GM12878 (cell line): ENCODE results near the gene TAPBP. TPM values are rescaled to one million over a fixed set of nuclear protein-coding genes. Genes with fewer than 3 reads are reported as not detected.

Experiments
- ATF7 ChIP-seq: fragments of 450-650 bp; IDR thresholded peaks from 2 replicates; pipeline ENCODE4 v1.6.1; 2016; ENCODE audit warnings: low read depth, mild to moderate bottlenecking
- JUND ChIP-seq: IDR thresholded peaks from 2 replicates; pipeline ENCODE4 v1.6.1; 2012; ENCODE audit warnings: low read depth, mild to moderate bottlenecking, low read length, improper control_type of control experiment, moderate library complexity
- MXI1 ChIP-seq: fragments of 150-350 bp; IDR thresholded peaks from 2 replicates; pipeline ENCODE4 v1.6.1; 2011; ENCODE audit warnings: low read depth, mild to moderate bottlenecking, inconsistent platforms, low read length, improper control_type of control experiment
- NR2C1 ChIP-seq: fragments of 450-650 bp; IDR thresholded peaks from 2 replicates; pipeline ENCODE4 v1.6.1; 2017; ENCODE audit warnings: antibody characterized with exemption, mild to moderate bottlenecking, moderate library complexity
- PAX8 ChIP-seq: fragments of 450-650 bp; IDR thresholded peaks from 2 replicates; pipeline ENCODE4 v1.6.1; 2017; ENCODE audit warnings: mild to moderate bottlenecking, moderate library complexity
- PML ChIP-seq: IDR thresholded peaks from 2 replicates; pipeline ENCODE4 v1.6.1; 2012; ENCODE audit warnings: low read length, inconsistent platforms
- RAD51 ChIP-seq: fragments of 450-650 bp; IDR thresholded peaks from 2 replicates; pipeline ENCODE4 v1.6.1; 2016; ENCODE audit warnings: moderate library complexity, mild to moderate bottlenecking, inconsistent platforms
- RCOR1 ChIP-seq: conservative IDR thresholded peaks from 2 replicates; pipeline ENCODE4 v1.6.1; 2012; ENCODE audit warnings: low read depth, low read length, improper control_type of control experiment
- SREBF1 ChIP-seq: IDR thresholded peaks from 2 replicates; pipeline ENCODE4 v1.6.1; 2012; ENCODE audit warnings: mild to moderate bottlenecking, low read length
- SREBF2 ChIP-seq: IDR thresholded peaks from 2 replicates; pipeline ENCODE4 v1.6.1; 2012; ENCODE audit warnings: mild to moderate bottlenecking, low read length
- STAT1 ChIP-seq: fragments of 450-650 bp; conservative IDR thresholded peaks from 2 replicates; pipeline ENCODE4 v1.6.1; 2014; ENCODE audit warnings: antibody characterized with exemption, mild to moderate bottlenecking
- ZNF24 ChIP-seq: fragments of 450-650 bp; IDR thresholded peaks from 2 replicates; pipeline ENCODE4 v1.6.1; 2017; ENCODE audit warnings: antibody characterized with exemption, mild to moderate bottlenecking
- ZNF274 ChIP-seq: IDR thresholded peaks from one replicate; pipeline ENCODE4 v1.8.0; 2011; ENCODE audit not compliant: insufficient read length, insufficient read depth
- polyA plus RNA-seq, 11 experiments: library from polyadenylated mRNA; depleted of rRNA in 4 of 11; unstranded in 6 of 11; stranded (reverse) in 5 of 11; fragments of >200 nt; fragmentation: Nextera tagmentation in 4 of 11; fragmentation: Illumina TruSeq in 1 of 11; extraction: Ambion mirVana in 4 of 11; extraction: Trizol in 1 of 11; gene quantifications; 1 replicate in 1 of 11; 2 replicates in 10 of 11; pipeline versions ENCODE4 v1.2.1 to v1.2.3, GENCODE V29; 2011 to 2016; ENCODE audit warnings: inconsistent platforms in 2 of 11, missing spikeins in 2 of 11, low read depth in 1 of 11
- total RNA-seq, 4 experiments: library from RNA; depleted of rRNA in 3 of 4; stranded (reverse); fragments of >200 nt in 3 of 4; fragmentation: Illumina TruSeq in 1 of 4; extraction: Trizol in 1 of 4; gene quantifications; 2 replicates each; pipeline versions ENCODE4 v1.2.1 to v1.2.3, GENCODE V29; 2013 to 2021
- TF ChIP-seq, protein P1 (sequence below): IDR thresholded peaks from 2 replicates; pipeline ENCODE4 v1.6.1; 2012; ENCODE audit warnings: low read depth, low read length, improper control_type of control experiment
- TF ChIP-seq, protein P2 (sequence below): IDR thresholded peaks from 2 replicates; pipeline ENCODE4 v1.6.1; 2012; ENCODE audit warnings: low read depth, low read length, improper control_type of control experiment
- TF ChIP-seq, protein P3 (sequence below): fragments of 450-650 bp; IDR thresholded peaks from 2 replicates; pipeline ENCODE4 v1.6.1; 2016; ENCODE audit warnings: mild to moderate bottlenecking, moderate library complexity, borderline replicate concordance
- TF ChIP-seq, protein P4 (sequence below): IDR thresholded peaks from 2 replicates; pipeline ENCODE4 v1.6.1; 2011; ENCODE audit warnings: mild to moderate bottlenecking, low read depth, low read length, moderate library complexity; ENCODE audit not compliant: insufficient replicate concordance
- TF ChIP-seq, protein P5 (sequence below): fragments of 450-650 bp; IDR thresholded peaks from 2 replicates; pipeline ENCODE4 v1.6.1; 2017; ENCODE audit warnings: low read depth, mild to moderate bottlenecking, moderate library complexity
- TF ChIP-seq, protein P6 (sequence below): fragments of 450-650 bp; IDR thresholded peaks from 2 replicates; pipeline ENCODE4 v1.6.1; 2017; ENCODE audit warnings: antibody characterized with exemption, mild to moderate bottlenecking, moderate library complexity

Gene TAPBP
- total and polyA plus RNA-seq, 10 of the 15 experiments (the other 5 are each of a cell fraction or from before 2014, with no cell fraction given) = 14.6 to 210 (median 78.1) TPM

DNA sequence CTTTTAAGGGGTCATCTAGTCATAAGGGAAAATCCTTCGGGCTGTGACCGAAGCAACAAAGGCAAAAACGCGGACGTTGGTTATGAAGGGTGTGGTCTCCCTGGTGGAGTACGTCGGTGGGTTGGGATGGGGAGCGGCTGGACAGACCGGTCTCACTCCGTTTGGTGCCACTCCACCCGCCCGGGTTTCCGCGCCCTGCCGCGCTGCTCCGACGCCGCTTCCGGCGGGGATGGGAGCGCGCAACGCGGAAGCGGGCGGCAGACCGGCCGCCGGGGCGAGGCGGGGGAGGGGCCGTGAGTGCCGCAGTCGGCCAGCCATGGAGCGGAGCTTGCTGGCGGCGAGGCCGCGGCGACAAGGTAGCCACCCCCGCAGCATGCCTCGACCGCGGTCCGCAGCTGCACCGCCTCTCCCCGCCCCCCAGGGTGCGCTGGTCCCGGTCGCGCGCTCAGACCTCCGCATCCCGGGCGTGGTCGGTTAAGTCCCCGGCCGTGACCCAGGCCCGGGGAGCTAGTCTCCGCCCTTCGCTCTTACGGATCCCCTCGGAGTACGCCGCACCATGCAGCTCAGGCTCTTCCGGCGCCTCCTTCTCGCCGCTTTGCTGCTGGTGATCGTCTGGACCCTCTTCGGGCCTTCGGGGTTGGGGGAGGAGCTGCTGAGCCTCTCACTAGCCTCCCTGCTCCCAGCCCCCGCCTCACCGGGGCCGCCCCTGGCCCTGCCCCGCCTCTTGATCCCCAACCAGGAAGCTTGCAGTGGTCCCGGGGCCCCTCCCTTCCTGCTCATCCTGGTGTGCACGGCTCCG is 36.8 kb downstream of the TAPBP start, which contains the start of gene B3GALT4 (continued):
- TF ChIP-seq, protein P1, sequence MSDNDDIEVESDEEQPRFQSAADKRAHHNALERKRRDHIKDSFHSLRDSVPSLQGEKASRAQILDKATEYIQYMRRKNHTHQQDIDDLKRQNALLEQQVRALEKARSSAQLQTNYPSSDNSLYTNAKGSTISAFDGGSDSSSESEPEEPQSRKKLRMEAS = peak; percentile 76
- TF ChIP-seq, protein P2, sequence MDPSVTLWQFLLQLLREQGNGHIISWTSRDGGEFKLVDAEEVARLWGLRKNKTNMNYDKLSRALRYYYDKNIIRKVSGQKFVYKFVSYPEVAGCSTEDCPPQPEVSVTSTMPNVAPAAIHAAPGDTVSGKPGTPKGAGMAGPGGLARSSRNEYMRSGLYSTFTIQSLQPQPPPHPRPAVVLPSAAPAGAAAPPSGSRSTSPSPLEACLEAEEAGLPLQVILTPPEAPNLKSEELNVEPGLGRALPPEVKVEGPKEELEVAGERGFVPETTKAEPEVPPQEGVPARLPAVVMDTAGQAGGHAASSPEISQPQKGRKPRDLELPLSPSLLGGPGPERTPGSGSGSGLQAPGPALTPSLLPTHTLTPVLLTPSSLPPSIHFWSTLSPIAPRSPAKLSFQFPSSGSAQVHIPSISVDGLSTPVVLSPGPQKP = peak; percentile 69; the same call in 1 of the 2 replicates
- TF ChIP-seq RCOR1 (no peak), NR2C1 (peak; percentile 32; the same call in 1 of the 2 replicates), STAT1 (no peak), JUND (0 out of 2 replicates have a peak, but pooled peaks have one; percentile 21), RAD51 (no peak), ZNF24 (peak; percentile 46; the same call in 1 of the 2 replicates), SREBF1 (no peak), PAX8 (no peak), SREBF2 (no peak), ZNF274 (no peak), MXI1 (peak; percentile 67), ATF7 (no peak), PML (no peak)
- TF ChIP-seq, protein P3, sequence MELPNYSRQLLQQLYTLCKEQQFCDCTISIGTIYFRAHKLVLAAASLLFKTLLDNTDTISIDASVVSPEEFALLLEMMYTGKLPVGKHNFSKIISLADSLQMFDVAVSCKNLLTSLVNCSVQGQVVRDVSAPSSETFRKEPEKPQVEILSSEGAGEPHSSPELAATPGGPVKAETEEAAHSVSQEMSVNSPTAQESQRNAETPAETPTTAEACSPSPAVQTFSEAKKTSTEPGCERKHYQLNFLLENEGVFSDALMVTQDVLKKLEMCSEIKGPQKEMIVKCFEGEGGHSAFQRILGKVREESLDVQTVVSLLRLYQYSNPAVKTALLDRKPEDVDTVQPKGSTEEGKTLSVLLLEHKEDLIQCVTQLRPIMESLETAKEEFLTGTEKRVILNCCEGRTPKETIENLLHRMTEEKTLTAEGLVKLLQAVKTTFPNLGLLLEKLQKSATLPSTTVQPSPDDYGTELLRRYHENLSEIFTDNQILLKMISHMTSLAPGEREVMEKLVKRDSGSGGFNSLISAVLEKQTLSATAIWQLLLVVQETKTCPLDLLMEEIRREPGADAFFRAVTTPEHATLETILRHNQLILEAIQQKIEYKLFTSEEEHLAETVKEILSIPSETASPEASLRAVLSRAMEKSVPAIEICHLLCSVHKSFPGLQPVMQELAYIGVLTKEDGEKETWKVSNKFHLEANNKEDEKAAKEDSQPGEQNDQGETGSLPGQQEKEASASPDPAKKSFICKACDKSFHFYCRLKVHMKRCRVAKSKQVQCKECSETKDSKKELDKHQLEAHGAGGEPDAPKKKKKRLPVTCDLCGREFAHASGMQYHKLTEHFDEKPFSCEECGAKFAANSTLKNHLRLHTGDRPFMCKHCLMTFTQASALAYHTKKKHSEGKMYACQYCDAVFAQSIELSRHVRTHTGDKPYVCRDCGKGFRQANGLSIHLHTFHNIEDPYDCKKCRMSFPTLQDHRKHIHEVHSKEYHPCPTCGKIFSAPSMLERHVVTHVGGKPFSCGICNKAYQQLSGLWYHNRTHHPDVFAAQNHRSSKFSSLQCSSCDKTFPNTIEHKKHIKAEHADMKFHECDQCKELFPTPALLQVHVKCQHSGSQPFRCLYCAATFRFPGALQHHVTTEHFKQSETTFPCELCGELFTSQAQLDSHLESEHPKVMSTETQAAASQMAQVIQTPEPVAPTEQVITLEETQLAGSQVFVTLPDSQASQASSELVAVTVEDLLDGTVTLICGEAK = no peak
- TF ChIP-seq, protein P4, sequence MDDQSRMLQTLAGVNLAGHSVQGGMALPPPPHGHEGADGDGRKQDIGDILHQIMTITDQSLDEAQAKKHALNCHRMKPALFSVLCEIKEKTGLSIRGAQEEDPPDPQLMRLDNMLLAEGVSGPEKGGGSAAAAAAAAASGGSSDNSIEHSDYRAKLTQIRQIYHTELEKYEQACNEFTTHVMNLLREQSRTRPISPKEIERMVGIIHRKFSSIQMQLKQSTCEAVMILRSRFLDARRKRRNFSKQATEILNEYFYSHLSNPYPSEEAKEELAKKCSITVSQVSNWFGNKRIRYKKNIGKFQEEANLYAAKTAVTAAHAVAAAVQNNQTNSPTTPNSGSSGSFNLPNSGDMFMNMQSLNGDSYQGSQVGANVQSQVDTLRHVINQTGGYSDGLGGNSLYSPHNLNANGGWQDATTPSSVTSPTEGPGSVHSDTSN = no peak
- TF ChIP-seq, protein P5, sequence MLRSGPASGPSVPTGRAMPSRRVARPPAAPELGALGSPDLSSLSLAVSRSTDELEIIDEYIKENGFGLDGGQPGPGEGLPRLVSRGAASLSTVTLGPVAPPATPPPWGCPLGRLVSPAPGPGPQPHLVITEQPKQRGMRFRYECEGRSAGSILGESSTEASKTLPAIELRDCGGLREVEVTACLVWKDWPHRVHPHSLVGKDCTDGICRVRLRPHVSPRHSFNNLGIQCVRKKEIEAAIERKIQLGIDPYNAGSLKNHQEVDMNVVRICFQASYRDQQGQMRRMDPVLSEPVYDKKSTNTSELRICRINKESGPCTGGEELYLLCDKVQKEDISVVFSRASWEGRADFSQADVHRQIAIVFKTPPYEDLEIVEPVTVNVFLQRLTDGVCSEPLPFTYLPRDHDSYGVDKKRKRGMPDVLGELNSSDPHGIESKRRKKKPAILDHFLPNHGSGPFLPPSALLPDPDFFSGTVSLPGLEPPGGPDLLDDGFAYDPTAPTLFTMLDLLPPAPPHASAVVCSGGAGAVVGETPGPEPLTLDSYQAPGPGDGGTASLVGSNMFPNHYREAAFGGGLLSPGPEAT = no peak
- TF ChIP-seq, protein P6, sequence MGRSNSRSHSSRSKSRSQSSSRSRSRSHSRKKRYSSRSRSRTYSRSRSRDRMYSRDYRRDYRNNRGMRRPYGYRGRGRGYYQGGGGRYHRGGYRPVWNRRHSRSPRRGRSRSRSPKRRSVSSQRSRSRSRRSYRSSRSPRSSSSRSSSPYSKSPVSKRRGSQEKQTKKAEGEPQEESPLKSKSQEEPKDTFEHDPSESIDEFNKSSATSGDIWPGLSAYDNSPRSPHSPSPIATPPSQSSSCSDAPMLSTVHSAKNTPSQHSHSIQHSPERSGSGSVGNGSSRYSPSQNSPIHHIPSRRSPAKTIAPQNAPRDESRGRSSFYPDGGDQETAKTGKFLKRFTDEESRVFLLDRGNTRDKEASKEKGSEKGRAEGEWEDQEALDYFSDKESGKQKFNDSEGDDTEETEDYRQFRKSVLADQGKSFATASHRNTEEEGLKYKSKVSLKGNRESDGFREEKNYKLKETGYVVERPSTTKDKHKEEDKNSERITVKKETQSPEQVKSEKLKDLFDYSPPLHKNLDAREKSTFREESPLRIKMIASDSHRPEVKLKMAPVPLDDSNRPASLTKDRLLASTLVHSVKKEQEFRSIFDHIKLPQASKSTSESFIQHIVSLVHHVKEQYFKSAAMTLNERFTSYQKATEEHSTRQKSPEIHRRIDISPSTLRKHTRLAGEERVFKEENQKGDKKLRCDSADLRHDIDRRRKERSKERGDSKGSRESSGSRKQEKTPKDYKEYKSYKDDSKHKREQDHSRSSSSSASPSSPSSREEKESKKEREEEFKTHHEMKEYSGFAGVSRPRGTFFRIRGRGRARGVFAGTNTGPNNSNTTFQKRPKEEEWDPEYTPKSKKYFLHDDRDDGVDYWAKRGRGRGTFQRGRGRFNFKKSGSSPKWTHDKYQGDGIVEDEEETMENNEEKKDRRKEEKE = 0 out of 2 replicates have a peak, but pooled peaks have one; percentile 33
